Left lobe of liver (tissue), 2 donors: ENCODE data around the gene SHB. TPM values are rescaled to one million over a fixed set of nuclear protein-coding genes. Genes with fewer than 3 reads are reported as not detected.

Experiments used
- ATAC-seq: fragments of 200-7000 bp; cut with Tn5 transposase; one replicate; pipeline ENCODE4 v1.9.1; 2020; ENCODE audit warnings: mild to moderate bottlenecking, moderate library complexity
- DNase-seq: peaks from one replicate; pipeline ENCODE4 v3.0.0-alpha.2; 2020; ENCODE audit warnings: low spot score
- total RNA-seq: library from RNA; stranded (reverse); gene quantifications from one replicate; pipeline ENCODE4 v1.2.1, GENCODE V29; 2021
- donor health status: DM: no; HTN: no; CAD: no; lungs with moderate emphysema.
- donor health status: DM: no; HTN: yes; CAD: no.

SHB gene
- total RNA-seq, 1 donor from 2014 or later, result 14.1 TPM

DNA sequence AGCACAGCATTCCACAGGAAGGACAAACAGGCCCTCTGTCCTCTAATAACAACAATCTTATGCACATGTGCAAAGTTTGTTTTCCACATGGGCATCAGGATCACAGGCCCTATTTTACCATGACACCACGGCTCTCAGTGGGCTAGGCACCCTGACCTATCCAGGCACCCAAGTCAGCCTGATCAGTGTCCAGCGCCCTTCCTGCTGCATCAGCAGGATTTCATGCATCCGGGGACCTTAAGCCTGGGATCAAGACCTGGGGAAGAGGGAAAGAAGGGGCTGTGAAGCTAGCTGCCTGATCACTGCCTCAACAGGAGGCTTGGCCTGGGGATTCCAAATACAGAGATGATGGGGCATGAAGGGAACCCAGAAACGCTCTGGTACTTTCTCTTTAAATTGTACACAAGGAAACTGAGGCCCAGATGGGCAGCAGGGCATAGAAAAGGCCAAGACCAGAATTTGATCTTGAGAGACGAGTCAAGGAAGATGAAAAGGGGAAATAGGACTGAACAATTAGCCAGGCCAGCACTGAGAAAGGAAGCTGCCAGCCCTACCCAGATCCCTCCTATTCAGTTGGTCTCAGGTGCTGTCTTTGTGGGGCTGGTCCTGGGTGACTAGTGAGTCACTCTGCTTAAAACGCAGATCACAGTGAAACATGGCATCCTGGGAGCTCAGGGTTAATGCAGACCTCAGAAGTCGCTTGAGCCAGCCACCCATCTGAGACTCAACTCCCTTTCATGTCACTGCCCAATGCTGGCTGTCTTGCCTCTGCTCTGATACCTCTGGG is 57.9 kb downstream of the SHB start:
- ATAC-seq, result no peak
- no peak for DNase-seq

DNA sequence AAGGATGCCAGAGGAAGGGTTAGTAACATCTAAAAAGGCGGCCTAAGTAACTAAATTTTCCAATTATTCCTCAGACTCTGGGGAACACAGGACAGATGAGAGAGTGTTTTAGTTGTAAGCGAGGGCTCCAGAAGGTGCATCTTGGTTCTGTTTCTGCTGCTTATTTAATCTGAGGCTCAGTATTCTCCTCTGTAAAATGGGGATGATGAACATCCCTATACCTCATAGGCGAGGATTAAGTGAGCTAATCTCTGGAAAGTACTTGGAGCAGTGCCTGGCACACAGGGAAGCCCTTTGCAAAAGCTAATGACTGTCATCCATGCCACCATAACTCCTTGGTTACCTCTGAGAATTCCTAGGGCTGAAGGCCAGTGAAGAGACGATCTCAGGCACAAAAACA is 59.0 kb downstream of the SHB start:
- no peak for ATAC-seq
- no peak for DNase-seq

DNA sequence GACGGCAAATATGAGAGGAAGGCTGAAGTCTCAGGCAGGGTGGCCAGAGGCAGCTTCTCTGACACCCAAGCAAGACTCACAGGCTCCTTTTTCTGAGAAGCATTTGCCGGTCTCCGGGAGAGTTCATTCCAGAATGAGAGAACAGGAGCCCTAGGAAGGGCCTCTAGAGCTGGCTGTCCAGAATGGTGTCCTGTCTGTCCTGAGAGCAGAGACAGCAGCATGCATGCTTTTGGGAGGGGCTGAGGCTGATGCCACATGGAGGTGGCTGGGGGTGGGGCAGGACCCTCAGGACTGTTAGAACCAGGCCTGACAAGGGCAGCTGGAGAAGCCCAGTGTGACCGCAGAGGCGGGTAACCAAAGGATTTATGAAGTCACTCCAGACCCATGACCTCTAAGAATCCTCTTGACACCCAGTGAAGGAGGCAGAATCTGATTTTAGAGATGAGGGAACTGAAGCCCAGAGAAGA is 60.0 kb downstream of the SHB start:
- no peak for ATAC-seq
- no peak for DNase-seq

DNA sequence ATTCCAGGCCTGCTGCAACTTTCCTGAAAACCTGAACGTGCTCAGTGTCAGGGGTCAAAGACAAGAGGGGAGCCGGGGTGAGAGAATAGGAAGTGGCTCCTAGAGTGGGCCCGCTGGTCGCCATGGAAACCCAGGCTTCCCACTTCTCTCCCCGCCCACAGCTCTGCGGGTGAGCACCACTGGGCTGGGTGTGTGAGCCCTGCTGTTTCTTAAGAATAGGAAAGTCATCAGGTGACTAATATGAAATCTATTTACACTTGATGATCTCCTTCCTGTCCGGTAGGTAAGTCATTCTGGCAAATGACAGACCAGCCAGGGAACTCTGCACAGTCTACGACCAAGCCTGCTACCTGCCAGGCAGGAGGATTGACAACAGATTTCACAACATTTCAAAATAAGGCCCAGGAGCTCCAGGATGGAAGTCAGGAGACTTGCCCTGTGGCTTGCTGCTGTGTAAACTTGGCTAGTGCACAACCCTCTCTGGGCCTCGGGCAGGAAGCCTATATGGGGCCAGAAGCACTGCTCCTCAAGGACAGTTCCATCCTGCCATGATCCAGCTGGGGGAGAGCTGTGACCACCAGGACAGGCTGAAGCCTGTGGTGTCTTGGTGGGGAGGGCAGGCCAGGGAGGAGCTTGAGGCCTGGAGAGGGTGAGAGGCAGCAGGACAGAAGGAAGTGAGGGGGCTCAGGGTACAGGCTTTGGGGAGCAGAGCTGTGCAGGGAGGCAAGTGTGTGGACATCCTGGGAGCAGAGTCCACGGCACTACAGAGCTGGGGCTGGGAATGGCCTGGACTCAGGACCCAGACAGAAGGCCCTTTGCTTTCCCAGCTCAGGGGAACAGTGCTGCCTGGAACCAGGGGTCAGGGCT is 60.6 kb downstream of the SHB start:
- ATAC-seq (peak; percentile 91), DNase-seq (peak; percentile 81)

DNA sequence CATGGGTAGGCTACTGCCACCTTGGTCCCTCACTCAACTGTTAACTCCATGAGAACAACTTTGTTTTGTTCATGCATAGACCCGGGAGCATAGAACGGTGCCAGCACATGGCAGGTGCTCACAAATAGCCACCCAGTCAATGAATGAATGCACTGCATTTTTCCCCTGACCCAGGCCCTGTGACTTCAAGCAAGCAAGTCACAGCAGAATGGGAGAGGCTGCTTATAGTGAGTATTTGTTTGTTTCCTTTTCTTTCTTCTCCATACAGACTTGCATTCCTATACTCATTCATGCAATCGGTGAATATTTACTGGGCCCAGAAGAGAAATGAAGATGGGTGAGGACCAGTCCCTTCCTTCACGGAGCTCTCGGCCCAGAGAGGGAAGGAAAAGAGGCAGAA is 62.0 kb downstream of the SHB start:
- no peak for DNase-seq
- no peak for ATAC-seq

DNA sequence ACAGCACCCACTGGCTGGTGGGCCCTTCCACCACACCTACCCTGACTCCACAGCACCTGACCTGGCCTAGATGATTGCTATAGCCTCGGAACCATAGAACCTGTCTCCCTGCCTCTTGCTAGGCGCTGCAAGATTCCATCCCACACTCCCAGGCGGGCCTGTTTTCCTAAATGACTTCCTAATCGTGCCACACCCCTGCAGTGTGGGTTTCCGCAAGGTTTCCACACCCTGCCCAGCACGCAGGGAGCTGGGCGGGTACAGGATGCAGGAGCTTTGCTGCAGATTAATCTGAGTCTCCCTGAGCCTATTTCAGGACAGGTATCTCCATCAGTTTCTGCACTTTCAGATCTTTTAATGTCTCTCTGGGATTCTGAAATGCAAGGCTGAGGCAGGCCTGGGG is 62.9 kb downstream of the SHB start:
- no peak for DNase-seq
- ATAC-seq, result no peak

DNA sequence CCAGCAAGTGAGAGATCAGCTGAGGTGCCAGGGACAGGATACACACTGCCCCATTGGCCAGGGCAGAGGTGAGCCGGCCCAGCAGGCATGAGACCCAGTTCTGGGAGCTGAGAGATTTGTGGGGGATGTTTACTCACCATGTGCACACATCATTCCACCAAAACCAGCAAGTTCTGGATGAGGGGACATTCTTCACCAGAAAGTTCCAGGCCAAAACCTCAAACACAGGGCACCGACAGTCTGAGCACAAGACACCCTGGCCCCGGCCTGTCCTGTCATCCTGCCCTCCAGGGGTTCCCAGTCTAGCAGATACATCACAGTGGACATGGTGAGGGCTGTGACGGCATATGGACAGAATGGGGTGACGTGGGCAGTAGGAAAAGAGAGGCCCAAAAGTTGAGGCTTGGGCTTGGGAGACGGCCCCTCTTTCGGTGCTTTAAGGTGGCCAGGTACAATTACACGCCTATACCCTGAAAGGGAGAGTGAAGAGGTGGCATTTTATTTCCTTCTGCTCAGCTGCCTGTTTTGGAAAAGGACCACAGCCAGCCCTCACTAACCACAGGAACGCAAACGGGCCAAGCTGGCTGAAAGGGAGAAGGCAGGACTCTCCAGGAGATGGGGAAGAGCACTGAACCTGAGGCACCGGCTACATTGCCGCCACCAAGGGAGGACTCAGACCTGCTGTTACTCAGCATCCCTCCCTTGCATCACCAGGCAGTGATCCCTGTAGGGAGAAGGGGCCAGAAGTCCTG is 64.0 kb downstream of the SHB start:
- ATAC-seq, result no peak
- DNase-seq, result no peak

DNA sequence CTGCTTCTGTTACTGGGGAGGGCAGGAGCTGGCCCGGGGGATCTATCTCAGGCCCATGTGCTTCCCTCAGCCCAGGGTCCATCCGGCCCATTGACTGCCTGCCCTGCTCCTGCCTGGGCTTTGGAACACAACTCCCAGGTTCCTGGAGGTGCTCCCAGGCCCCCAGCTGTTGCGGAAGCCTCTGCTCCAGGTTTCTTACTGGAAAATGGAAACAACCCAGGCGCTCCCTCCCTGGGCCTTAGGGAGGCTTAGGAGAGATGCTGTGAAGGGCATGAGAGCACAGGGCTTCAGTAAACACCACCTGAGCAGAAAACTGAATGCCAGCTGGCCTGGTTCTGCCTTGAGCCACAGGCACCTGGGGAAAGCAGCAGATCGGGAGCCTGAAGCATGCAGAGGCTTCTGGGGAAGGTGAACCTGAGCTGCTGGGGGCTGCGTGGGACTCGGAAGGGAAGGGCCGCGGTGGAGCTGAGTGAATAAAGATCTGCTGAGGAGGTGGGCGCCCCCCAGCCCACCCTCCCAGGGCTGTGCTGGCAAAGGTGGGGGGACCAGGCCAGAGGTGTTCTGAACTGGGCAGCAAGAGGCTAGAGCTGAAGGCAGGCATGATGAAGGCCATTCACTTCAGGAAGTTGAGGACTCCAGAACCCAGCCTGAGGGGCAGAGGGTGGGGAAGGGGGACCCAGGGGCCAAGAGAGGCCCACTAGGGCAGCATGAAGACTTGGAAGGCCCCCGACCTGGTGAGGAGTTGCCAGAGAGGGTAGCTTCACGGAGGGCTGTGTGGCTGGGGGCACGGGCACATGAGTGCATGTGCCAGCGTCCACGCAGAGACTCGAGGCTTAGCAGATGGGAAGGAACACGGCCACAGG is 64.8 kb downstream of the SHB start:
- no peak for DNase-seq
- ATAC-seq, result no peak

DNA sequence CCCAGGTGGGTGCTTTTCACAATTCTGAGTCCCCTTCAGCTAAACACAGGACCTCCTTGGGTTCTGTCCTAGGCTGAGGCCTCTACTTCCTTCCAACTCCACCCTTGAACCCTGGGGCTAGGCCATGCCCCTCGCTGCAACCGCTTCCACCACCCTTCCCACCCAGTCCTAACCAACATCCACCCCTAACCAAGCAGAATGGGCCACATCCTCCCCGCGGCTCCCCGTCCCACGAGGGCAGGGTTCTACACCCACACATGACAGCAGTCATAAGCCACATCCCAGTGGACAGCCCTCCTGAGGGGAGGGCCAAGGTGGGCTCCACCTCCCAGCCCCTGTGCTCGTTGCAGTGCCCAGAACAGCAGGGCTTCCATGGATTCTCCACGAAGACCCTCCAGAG is 65.8 kb downstream of the SHB start:
- DNase-seq (no peak), ATAC-seq (no peak)

DNA sequence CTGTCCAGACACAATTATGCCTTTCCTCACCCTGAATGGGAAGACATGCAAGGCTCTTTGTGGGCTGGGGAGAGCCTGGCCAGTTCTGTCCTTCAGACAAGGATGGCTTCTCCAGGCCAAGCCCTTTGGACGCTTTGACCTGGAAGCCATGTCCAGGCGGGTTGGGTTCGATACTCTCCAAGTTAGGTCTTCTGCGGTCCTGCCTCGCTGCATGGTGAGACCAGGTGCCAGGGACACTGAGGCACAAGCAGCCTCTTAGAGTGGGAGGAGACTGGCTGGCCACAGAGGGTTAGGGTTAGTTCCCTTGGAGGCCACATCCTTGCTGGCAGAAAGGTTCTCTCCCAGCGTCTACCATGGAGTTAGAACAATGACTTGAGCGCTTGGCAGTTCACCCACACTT is 67.6 kb downstream of the SHB start:
- DNase-seq (no peak), ATAC-seq (no peak)

DNA sequence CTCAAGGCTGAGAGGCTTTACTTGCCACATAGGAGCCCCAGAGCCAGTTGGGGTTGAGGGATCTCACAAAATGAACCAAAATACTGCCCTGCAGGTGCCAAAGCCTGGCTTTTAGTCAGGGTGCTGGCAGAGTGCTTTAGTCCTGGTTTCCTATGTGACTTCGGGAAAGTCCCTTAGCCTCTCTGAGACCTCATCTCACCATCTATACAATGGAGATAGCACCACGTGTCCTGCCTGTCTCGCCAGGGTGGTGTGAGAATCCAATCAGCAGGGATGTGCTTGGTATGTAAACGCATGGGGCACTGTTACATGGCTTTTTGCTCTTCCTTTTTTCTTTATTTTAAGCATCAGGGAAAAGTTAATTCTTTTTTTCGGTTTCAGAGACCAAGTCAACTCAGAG is 68.3 kb downstream of the SHB start:
- ATAC-seq (no peak), DNase-seq (no peak)

DNA sequence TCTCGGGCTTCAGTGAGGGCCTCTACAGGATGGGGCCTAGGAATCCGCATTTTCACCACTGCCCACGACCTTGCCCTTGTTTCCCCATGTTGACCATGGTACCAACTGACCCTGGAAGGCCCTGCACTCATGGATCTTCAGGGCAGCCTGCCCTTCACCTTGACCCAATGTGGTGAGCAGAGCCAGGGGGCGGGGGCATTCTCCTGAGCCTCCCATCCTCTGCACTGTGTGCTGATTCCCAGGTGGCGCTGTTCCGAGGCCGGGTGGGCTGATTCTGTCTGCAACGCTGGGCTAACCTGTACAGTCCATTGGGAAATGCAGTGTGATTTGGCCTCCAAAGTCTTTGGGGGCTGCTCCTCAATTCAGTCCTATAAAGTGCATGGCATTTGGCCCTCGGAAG is 68.7 kb downstream of the SHB start:
- no peak for DNase-seq

DNA sequence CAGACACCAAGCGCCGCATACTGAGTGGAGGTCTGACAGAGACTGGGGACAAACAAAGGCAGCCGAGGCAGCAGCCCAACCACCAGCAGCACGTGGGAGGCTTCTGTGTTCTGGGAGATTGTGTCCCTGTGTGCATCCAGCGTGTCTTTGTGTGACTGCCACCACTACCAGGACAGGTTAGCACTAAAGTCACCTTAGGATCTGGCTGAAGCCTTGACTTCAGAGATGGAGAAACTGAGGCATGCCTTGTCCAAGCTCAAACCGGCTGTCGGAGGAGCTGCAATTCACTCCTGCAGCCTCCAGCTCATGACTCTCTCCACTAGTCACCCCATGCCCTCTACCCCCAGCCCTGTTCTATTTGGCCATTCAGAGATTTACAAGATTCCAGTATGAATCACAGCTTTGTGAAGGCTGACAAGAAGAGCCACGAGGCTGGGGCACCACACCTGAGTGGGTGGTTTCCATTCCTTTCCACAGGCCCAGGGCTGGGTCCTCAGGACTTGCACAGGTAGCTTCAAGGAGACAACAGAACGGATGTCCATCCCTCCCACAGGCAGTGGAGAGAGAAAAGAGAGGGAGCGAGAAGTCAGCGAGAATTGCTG is 69.3 kb downstream of the SHB start:
- ATAC-seq, result no peak
- no peak for DNase-seq

More for the DNA sequence above, 68.7 kb downstream of the SHB start:
- ATAC-seq, result no peak

DNA sequence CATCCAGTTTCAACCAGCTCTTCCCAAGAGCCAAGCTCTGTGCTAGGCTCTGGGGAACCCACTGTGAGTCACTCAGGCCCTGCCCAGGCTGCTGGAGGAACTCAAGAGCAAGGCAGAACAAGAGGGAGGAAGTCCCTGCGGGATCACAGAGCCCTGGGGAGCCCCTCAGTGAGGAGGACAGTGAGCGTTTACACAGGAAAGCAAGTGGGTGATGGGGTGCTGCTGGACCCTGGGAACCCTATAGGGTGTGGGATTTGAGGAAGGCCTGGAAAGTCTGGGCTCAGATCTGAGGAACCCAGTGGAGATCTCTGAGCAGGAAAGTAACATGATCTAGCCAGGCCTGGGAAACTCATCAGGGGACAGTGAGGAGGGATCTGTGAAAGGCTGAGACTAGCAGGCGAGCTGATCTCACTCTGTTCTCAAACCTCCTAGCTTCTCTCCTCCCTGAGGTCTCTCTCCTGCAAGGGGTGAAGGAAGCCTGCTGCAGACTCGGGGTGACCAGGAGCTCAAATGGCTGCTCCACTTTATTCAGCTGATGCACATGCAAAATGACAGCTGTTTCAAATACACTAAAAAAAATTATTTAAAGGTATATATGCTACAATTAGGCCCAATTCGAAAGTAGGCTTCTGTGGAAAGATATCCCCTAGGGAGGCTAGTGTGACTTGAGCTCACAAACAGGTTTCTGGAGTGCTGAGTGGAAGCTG is 70.0 kb downstream of the SHB start:
- ATAC-seq, result peak; percentile 15
- no peak for DNase-seq

DNA sequence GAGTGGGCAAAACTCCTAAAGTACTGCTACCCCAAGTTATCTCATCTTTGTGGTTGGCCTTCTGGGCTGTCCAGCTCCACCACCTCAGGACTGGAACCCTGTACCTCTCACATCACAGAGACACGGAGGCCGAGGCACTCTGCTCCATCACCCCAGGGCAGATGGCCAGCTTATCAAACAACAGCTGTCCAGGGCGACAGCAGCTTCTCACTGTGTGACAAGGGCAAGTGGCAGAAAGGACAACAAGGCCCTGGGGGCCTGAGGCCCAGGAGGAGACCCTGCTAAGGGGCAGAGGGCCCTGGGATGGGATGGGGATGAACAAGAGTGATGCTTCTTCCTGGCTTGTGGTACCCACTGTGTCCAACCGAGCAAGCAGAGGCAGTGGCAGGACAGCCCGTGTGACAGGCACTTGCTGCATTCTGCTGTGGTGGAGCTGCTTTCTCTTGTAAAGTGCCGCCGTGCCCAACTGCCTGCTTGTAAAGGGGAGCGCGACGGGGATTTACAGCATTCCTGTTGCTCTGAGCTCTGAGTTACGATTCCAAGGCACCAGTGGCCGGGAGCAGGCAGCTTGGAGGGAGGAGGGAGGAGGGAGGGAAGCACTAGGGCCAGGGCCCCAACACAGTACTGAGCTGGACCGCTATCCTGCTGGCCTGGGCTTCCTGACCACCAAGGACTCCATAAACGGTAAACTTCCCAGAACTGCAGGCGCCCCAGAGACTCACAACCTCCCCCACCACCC is 71.2 kb downstream of the SHB start:
- ATAC-seq, result no peak
- no peak for DNase-seq

DNA sequence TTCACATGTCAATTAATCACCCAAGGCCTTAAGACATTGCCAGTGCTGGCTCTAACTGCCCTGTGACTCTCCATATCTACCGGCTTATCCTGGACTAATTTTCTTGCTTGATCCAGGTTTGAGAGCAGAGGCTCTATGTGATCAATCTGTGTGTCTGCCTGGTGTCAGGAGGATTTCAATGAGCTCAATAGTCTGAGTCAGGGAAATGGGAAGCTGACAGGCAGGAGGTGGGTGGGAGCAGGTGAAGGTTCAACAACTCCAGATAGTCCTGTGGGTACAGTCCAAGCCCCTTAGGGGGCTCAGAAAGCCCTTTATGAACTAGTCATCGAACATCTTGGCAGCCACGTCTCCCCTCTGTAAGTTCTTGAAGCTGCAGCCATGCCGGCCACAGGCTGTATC is 72.2 kb downstream of the SHB start:
- DNase-seq (no peak), ATAC-seq (no peak)

DNA sequence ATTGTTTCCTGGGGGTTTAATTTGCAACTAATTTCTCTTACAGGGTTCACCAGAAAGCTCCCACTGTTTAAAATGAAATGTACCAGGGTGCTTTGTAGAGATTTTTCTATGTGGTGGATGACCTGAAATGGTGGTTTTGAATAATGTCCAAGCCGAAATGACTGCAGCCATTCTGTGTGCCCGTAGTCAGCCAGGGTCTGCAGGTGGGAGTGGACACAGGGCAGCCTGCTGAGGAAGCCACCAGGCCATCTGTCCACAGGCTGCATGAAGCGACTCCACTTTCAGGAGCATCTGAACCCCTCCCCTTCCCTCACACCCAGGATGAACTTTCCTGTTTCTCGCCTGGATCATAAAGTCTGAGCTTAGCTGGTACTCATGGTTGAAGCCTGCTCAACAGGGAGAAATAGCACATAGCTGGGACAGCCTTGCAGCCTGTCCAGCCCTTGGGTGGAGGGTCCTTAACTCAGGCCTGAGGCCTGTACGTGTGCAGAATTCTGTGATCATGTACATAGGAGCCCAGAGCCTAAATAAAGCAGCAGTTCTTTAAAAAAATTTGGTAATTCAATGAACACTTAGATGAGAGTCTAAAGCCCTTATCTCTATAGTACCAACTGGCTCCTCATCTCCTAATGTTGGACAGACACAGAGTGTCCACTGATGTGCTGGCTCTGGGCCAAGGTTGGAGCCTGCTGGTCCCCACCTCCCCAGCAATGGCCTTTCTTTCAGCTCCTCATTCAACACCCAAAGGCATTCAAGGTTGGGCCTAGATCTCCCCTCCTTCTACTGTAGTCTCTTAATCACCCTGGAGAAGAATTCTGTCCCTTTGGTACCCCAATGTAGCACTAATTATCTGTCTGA is 72.8 kb downstream of the SHB start:
- no peak for DNase-seq
- no peak for ATAC-seq

DNA sequence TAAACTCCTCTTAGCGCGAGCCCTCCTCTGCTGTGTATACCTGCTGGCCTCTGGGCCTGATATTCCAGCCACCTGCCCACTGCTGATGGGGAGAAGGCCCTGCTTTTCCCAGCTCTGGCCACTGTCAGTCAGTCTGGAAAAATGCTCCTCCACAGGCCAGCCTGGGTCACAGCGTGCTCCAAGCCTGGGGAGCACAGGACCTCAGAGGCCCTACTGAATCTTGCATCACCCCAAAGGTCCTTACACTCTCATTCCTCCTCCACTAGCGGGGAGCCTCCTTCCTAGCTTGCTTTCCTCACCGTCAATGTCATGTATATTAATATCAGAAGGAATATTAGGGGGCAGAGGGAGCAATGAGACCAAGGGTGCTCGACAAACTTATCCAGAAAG is 73.7 kb downstream of the SHB start:
- no peak for DNase-seq
- no peak for ATAC-seq
